HL-60/S4 (cell line): ENCODE measurements around the gene LILRB5.
"Not testable (repeated sequence)": the region's sequence is repeated elsewhere in the genome, so short reads cannot be mapped to it uniquely, and the experiment has no call there.

Source experiments
- in situ Hi-C: fragments of 300-500 bp; cut with MboI; formaldehyde crosslinking; loops from 2 replicates; pipeline ENCODE4 v1.14.3; 2022; ENCODE audit warnings: low sequenced_read_pairs

LILRB5 gene

DNA sequence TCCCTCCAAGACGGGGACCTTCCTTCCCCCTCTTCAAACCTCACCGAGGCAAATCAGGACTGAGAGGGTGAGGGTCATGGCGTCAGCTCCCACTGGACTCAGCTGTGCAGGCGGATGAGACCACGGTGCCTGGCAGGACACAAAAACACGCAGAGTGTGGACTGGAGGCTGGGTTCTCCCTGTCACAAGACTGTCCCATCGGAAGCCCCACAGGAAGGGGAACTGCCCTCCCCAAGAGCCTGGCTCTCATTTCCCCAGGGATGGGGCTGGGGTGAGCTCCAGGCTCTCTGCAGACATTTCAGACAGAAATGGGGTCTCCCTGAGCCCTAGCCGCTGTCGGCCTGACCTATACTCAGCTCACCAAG lies at the start of gene LILRB5:
LILRB5 (minus strand) TSS at position 158 of the 365 bp plus-strand sequence; CDS start at position 78, 80 bp downstream.
- in situ Hi-C loops: no loop called here

DNA sequence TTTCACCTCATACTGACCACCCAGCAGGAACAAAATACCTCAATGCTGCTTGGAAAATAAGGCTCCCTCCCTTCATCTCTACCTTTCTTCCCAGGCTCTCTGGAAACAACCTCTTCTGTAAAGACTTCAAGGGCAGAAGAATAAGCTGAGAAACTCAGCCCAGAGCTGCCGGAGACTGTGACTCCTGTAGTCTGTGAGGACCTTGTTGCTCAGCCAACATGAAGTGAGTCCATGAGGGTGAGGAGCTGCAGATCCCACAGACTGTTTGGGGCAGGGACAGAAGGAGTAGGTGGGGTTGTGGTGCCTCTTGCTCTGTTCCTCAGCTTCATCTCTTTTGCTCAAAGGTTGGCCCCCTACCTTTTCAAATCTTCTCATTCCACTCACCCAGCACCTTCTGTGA lies 48.1 kb upstream of the LILRB5 start:
- in situ Hi-C loops: no loop called here

DNA sequence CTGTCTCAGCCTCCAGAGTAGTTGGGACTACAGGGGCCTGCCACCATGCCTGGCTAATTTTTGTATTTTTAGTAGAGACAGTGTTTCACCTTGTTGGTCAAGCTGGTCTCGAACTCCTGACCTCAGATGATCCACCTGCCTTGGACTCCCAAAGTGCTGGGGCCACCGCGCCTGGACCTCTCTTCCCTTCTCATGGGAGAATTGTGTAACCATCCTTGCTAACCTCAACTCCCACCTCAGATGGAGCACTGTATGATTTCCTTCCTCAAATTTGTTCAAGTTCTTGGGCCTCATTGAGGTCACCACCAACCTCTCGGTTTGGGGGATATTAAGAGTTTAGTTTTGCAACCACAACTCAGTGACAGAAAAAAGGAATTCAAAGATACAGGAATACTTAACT lies 45.2 kb upstream of the LILRB5 start:
- in situ Hi-C loops: no loop called here

- in situ Hi-C loops: loop anchor here (5.0 kb wide), 1 partner anchor 278 kb away; no protein-coding TSS in a partner anchor
Measured at GRCh38 chr19:54299515-54299914, 42.4 kb upstream of the LILRB5 start.

DNA sequence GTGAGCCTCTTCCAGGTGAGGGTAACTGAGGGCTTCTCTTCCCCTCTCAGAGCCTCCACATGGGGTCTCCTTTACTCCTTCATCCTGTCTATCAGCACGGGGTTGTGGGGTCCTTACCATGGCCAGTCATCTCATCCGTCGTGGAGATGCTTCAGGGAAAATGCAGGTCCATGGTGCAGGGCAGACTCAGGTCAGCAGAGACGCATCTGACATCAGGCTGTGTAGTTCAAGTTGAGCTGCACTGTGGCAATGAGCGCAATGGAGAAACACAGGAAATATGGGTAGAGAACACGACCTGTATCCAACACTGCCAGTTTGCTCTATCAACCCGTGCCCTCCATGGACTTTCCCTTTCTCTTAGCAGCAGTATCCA lies 42.0 kb upstream of the LILRB5 start:
- in situ Hi-C loops: loop anchor here (5.0 kb wide), 1 partner anchor 278 kb away; no protein-coding TSS in a partner anchor

GRCh38 chr19:54298357-54299125 lies 41.5 kb upstream of the LILRB5 start:
- in situ Hi-C loops: loop anchor here (5.0 kb wide), 1 partner anchor 279 kb away; no protein-coding TSS in a partner anchor

DNA sequence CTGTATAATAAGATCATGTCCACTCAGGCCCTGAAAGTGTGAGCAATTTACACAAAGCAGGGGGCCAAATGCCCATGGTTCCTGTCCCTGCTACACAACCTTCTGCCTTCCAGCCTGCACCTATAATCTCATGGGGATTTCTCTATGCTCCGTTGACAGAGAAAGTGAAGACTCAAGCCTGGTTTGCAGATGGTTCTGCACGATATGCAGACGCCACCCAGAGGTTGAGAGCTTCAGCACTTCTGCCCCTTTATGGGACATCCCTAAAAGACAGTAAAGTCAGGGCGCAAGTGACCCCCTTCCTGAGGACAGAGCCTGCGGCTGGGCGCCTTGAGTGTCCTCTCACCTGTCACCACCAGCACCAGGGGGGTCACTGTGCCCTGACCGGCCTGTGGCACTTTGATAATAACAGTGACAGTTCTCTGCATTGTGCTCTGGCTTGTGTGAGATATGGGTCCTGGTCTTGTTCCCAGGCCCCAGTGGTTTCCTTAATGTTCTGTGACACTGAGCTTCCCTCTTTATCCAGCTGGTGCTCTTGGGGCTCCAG lies 40.8 kb upstream of the LILRB5 start:
- in situ Hi-C loops: loop anchor here (5.0 kb wide), 1 partner anchor 279 kb away; no protein-coding TSS in a partner anchor

DNA sequence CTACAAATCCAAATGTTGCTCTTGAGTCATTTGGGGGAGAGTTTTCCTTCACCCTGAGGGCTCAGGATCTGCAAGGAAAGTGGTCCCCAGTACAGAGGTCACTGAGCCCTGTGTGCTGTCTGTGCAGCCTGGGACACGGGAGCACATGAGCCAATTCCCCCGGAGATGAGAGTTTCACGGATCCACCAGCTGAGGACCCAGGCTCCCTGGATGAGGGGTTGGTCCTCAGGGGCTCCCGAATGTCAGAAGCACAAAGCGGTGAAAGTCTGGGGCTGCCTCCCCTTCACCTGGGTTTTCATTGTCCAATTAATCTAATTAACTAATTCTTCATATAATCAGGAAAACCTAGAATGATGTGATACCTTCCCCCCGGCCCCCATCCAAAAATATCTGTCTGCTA lies 37.5 kb upstream of the LILRB5 start:
- in situ Hi-C loops: no loop called here

DNA sequence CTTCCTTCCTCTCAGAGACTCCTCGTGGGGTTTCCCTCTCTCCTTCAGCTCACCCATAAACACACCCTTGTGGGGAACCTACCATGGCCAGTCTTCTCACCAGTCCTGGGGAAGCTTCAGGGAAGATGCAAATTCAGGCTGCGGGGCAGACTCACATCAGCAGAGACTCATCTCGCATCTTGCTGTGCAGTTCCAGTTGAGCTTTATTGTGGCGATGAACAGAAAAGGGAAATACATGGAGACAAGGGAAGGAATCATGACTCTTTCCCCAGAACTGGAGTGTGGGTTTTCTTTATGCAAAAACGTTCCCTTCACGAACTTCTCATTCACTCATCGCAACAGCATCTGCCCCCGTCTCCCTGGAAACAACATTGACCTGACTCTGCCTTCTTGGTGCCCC lies 32.1 kb upstream of the LILRB5 start:
- in situ Hi-C loops: not testable (repeated sequence)

GRCh38 chr19:54287456-54287855 lies 30.4 kb upstream of the LILRB5 start:
- in situ Hi-C loops: no loop called here

DNA sequence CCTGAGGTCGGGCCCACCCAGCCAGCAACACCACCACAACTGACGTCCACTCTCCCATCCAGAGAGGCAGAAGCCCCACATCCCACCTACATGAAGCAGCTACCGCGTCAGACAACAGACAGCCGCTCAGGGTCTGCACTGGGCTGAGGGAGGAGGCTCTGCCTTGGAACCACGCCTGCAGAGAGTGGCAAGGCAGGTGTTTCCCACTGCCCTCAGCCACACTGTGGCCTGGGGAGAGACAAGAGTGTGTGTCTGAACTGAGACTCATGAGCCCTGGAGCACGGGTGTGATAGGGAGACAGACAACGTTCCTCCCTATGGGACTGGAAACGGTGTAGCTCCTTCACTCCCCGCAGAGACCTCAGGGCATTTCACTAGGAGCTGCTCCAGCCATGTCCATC lies 29.2 kb upstream of the LILRB5 start:
- in situ Hi-C loops: not testable (repeated sequence)

DNA sequence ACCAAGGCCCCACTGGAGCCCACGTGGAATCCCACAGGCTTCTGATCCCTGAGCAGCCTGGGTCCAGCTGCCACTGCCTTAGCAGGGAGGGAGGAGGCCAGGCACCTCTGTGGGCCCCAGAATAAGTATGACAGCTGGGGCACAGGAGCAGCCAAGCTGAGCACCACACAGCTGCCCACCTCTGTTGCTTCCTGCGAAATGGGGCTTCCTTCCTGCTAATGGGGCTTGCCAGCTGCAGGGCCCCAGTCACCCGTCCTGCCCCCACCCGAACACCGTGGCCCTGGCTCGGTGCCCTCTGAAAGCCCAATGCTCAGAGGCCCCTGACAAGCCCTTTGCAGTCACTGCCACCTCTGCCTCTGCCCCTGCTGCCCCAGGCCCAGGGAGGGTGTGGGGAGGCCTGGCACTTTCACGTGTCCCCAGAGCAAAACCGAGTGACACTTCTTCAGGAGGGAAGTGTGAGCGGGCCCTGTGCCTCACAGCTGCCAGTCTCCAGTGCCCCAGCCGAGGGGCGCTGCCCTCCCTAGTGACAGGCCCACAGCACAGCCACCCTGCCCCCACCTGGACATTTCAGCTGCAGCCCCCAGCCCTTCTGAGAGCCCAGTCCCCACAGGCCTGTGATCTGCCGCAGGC lies 28.5 kb upstream of the LILRB5 start:
- in situ Hi-C loops: not testable (repeated sequence)

- in situ Hi-C loops: no loop called here
Measured at GRCh38 chr19:54282686-54283470, 25.8 kb upstream of the LILRB5 start.

DNA sequence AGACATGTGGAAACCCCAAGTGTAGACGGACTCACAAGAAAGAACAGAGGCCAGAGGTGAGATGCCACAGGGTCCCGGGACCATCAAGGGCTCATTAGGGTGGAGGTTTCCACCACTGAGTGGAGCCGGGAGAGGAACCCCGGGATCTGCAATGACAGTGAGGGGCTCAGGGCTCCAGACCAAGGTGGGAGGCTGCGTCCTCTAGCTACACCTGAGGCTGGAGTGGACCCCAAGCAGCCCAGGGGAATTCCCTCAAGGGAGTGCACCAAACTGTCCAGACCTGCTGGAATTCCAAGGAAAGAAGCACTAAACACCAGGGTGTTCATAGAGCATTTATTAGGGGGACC lies 24.6 kb upstream of the LILRB5 start:
- in situ Hi-C loops: not testable (repeated sequence)

- in situ Hi-C loops: no loop called here
Measured at GRCh38 chr19:54281007-54281728, 24.1 kb upstream of the LILRB5 start, which contains the start of gene LILRB2. Gene LILRB2 (minus strand): TSS chr19:54281110. CDS start chr19:54280496, 614 bp downstream.

DNA sequence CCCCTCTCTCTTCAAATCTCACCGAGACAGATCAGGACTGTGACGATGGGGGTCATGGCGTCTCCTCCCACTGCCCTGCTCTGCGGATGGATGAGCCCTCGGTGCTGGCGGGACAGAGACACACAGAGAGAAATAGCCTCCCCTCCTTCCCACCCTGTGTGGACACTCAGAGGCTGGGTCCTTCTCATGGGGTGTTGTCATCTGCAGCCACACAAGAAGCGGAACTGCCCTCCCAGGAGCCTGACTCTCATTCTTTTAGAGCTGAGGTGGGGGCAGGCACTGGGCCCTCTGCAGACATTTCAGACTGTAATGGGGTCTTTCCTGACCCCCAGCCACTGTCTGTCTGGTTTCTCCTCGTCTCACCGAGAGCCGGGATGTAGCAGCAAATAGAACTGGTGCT lies 23.4 kb upstream of the LILRB5 start:
- in situ Hi-C loops: not testable (repeated sequence)

- in situ Hi-C loops: not testable (repeated sequence)
Measured at GRCh38 chr19:54280025-54280424, 23.0 kb upstream of the LILRB5 start.

DNA sequence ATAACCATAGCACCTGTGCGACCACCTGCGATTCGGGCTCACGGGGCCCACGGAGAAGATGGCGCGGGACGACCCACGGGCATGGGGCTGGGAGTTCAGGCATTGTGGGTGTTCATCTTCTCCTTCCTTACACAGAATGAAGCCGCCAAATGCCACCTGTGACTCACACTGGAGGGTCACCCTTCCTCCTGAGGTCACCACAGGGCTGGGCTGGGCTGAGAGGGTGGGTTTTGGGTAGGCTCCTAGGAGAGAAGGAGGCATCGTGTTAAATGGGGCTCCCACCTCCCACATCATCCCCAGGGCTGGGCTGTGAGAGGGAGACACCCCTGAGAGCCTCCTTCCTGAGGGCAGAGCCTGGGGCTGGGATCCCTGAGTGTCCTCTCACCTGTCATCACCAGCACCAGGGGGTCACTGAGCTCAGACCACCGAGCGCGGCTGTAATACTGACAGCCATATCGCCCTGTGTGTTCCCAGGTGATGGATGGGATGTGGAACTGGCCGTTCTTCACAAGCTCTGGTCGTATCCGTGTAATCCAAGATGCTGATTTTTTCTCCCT lies 22.4 kb upstream of the LILRB5 start:
- in situ Hi-C loops: no loop called here

DNA sequence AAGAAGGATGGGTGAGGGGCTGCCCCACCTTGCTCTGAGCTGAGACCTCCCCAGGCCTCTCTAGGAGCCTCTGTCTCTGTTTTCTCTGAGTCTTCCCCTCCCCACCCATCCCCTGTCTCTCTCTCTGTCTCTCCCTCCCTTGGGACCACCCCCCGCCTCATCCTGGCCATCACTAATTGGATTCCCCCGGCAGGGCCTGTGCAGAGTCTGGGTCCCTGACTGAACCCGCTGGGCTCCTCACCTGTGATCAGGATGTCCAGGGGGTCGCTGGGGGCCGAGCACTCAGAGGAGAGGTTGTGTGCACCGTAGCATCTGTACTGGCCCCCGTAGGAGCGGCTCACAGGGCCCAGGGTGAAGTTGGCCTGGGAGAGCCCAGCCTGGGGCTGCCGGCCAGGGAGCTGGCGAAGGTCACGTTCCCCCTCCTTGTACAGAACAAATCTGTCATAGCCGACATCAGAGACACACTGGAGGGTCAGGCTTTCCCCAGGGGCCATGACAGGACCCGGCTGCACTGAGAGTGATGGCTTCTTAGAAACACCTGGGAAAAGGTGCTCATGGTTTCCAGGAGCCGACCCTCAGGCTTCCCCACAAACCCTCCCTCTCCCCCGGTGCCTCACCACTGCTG lies 21.6 kb upstream of the LILRB5 start:
- in situ Hi-C loops: not testable (repeated sequence)

GRCh38 chr19:54278056-54278455 lies 21.0 kb upstream of the LILRB5 start:
- in situ Hi-C loops: not testable (repeated sequence)
